Osteocyte (in vitro differentiated cells): ENCODE measurements around the gene EXT2. TPM values are rescaled to one million over a fixed set of nuclear protein-coding genes. Genes with fewer than 3 reads are reported as not detected.

Experiments
- DNase-seq: peaks from one replicate; pipeline ENCODE4 v3.0.0; 2021; ENCODE audit warnings: mixed read lengths; ENCODE audit not compliant: unreplicated experiment; ENCODE audit errors: extremely low spot score
- H3K27ac Mint-ChIP-seq: one replicate; pipeline ENCODE4 v1.8.0; 2021; ENCODE audit warnings: mild to moderate bottlenecking, mixed read lengths; ENCODE audit not compliant: unreplicated experiment
- H3K27me3 Mint-ChIP-seq: one replicate; pipeline ENCODE4 v1.8.0; 2021; ENCODE audit warnings: mixed read lengths; ENCODE audit not compliant: unreplicated experiment
- H3K36me3 Mint-ChIP-seq: one replicate; pipeline ENCODE4 v1.8.0; 2021; ENCODE audit warnings: mixed read lengths; ENCODE audit not compliant: unreplicated experiment
- H3K4me1 Mint-ChIP-seq: one replicate; pipeline ENCODE4 v1.8.0; 2021; ENCODE audit warnings: mixed read lengths; ENCODE audit not compliant: unreplicated experiment
- H3K4me3 Mint-ChIP-seq: one replicate; pipeline ENCODE4 v1.8.0; 2021; ENCODE audit warnings: mild to moderate bottlenecking, moderate library complexity, mixed read lengths; ENCODE audit not compliant: unreplicated experiment
- H3K9me3 Mint-ChIP-seq: one replicate; pipeline ENCODE4 v1.8.0; 2021; ENCODE audit warnings: mixed read lengths; ENCODE audit not compliant: unreplicated experiment
- CTCF ChIP-seq: fragments of 200-600 bp; sonication (generic); IDR thresholded peaks from 2 replicates; pipeline ENCODE4 v1.5.0; 2021; ENCODE audit warnings: antibody characterized with exemption, mild to moderate bottlenecking, moderate library complexity
- total RNA-seq: library from RNA; stranded (reverse); gene quantifications from 2 replicates; pipeline ENCODE4 v1.2.1, GENCODE V29; 2021

Gene EXT2
- total RNA-seq, 1 donor from 2014 or later = 102 TPM

GRCh38 chr11:44178381-44178780, 82.9 kb downstream of the EXT2 start:
- Mint-ChIP-seq H3K36me3 (peaks cover 4% of the 10 kb centered on the region), H3K4me1 (peaks cover 15% of the 10 kb centered on the region), H3K27ac (no peak overlapping the region), H3K9me3 (peaks cover 1% of the 10 kb centered on the region), H3K27me3 (no peaks in the 10 kb centered on the region), H3K4me3 (no peak overlapping the region)
- peak; percentile 28 for TF ChIP-seq CTCF
- no peak for DNase-seq

GRCh38 chr11:44179173-44179572, 83.7 kb downstream of the EXT2 start:
- no peak for DNase-seq
- Mint-ChIP-seq H3K36me3 (peaks cover 9% of the 10 kb centered on the region), H3K27ac (no peak overlapping the region), H3K9me3 (peaks cover 9% of the 10 kb centered on the region), H3K4me3 (no peak overlapping the region), H3K27me3 (no peaks in the 10 kb centered on the region), H3K4me1 (peaks cover 17% of the 10 kb centered on the region)
- no peak for TF ChIP-seq CTCF

- Mint-ChIP-seq H3K36me3 (peaks cover 9% of the 10 kb centered on the region), H3K27me3 (no peaks in the 10 kb centered on the region), H3K27ac (no peak overlapping the region), H3K4me3 (no peak overlapping the region), H3K4me1 (peaks cover 21% of the 10 kb centered on the region), H3K9me3 (peaks cover 9% of the 10 kb centered on the region)
- DNase-seq = no peak
- TF ChIP-seq CTCF = no peak
Measured at GRCh38 chr11:44180107-44180506, 84.6 kb downstream of the EXT2 start.

- peaks cover 6% of the 10 kb centered on the region for H3K4me1 Mint-ChIP-seq
- DNase-seq = no peak
- H3K36me3 Mint-ChIP-seq = peaks cover 31% of the 10 kb centered on the region
- H3K27ac Mint-ChIP-seq = no peak overlapping the region
- H3K9me3 Mint-ChIP-seq = peaks cover 21% of the 10 kb centered on the region
- H3K4me3 Mint-ChIP-seq = no peak overlapping the region
- no peak for TF ChIP-seq CTCF
- no peaks in the 10 kb centered on the region for H3K27me3 Mint-ChIP-seq
Measured at GRCh38 chr11:44185522-44185921, 90.0 kb downstream of the EXT2 start.

- peaks cover 21% of the 10 kb centered on the region for H3K9me3 Mint-ChIP-seq
- H3K4me1 Mint-ChIP-seq = peaks cover 8% of the 10 kb centered on the region
- no peak overlapping the region for H3K4me3 Mint-ChIP-seq
- DNase-seq = no peak
- TF ChIP-seq CTCF = no peak
- H3K27ac Mint-ChIP-seq = no peak overlapping the region
- H3K27me3 Mint-ChIP-seq = no peaks in the 10 kb centered on the region
- peaks cover 31% of the 10 kb centered on the region for H3K36me3 Mint-ChIP-seq
Measured at GRCh38 chr11:44186321-44186930, 90.9 kb downstream of the EXT2 start.
